Erythroblast (primary cell): ENCODE results near the gene ELAC1.

Experiments
- DNase-seq, 2 experiments: peaks; one replicate each; lab custom pipeline; 2025; lab: John Stamatoyannopoulos, UW
- GATA1 ChIP-seq: IDR thresholded peaks from 2 replicates; pipeline ENCODE4 v1.6.1; 2011; ENCODE audit warnings: low read depth, mild to moderate bottlenecking, control low read depth, low read length, moderate library complexity
- POLR2A ChIP-seq: IDR thresholded peaks from 2 replicates; pipeline ENCODE4 v1.6.1; 2011; ENCODE audit warnings: mild to moderate bottlenecking, low read length

The ELAC1 gene

GRCh38 chr18:51017140-51017879 is 49.5 kb downstream of the ELAC1 start:
- no peak for DNase-seq
- TF ChIP-seq POLR2A, result no peak
- no peak for TF ChIP-seq GATA1

GRCh38 chr18:51020536-51020935 is 52.7 kb downstream of the ELAC1 start:
- TF ChIP-seq GATA1 (no peak), POLR2A (no peak)
- no peak for DNase-seq

- no peak for DNase-seq
- TF ChIP-seq POLR2A (no peak), GATA1 (no peak)
Observed at GRCh38 chr18:51021226-51021965, 53.6 kb downstream of the ELAC1 start.

DNA sequence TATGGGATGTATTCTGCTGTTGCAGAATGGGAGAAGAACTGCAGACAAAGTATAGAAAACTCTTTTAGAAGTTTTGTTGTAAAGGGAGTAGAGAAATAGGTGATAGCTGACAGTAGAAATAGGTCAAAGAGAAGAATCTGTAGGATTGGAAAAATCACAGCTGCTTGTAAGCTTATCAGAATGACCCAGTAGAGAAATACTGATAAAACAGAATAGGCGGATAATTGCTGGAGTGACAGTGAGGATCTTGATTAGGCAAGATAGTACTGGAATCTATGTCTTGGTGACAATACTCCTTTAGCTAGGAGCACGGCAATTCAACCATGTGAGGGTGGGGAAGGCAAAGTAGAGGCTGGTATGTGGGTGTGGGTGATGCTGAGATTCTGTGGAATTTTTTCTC is 57.7 kb downstream of the ELAC1 start:
- no peak for TF ChIP-seq GATA1
- no peak for TF ChIP-seq POLR2A
- peak in 1 of 2 experiments; percentile 42 for DNase-seq

DNA sequence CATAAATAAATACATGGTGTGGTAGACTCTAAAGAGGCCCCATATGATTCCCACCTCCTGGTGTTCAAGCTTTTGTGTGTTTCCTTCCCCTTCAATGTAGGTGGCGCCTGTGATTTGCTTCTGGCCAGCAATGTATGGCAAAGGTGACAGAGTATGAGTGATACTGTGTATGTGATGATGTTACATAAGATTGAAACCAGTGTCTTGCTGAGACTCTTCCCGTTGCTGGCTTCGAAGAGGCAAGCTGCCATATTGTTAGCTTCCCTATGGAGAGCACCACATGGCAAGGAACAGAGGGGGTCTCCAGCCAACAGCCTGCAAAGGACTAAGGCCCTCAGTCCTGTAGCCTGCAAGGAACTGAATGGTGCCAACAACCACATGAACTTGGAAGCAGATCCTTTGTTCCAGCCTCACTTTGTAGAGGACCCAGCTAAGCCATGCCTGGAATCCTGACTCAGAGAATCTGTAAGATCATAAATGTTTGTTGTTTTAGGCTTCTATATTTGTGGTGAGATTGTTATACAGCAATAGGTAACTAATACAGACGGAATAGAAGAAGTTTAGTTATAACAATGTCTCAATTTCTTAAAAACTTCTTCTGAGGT is 60.5 kb downstream of the ELAC1 start:
- peak; percentile 38 to 43 for DNase-seq
- TF ChIP-seq GATA1 (no peak), POLR2A (no peak)

GRCh38 chr18:51029378-51029693 is 61.5 kb downstream of the ELAC1 start:
- DNase-seq, result no peak
- TF ChIP-seq POLR2A, result no peak
- no peak for TF ChIP-seq GATA1

GRCh38 chr18:51029694-51030536 is 62.1 kb downstream of the ELAC1 start, which contains the start of gene SMAD4:
TSS of gene SMAD4 (plus strand) at chr18:51030213. CDS start at chr18:51047047, 16,834 bp downstream.
- DNase-seq, result peak; percentile 98 to 100
- TF ChIP-seq POLR2A (peak; percentile 95), GATA1 (no peak)

DNA sequence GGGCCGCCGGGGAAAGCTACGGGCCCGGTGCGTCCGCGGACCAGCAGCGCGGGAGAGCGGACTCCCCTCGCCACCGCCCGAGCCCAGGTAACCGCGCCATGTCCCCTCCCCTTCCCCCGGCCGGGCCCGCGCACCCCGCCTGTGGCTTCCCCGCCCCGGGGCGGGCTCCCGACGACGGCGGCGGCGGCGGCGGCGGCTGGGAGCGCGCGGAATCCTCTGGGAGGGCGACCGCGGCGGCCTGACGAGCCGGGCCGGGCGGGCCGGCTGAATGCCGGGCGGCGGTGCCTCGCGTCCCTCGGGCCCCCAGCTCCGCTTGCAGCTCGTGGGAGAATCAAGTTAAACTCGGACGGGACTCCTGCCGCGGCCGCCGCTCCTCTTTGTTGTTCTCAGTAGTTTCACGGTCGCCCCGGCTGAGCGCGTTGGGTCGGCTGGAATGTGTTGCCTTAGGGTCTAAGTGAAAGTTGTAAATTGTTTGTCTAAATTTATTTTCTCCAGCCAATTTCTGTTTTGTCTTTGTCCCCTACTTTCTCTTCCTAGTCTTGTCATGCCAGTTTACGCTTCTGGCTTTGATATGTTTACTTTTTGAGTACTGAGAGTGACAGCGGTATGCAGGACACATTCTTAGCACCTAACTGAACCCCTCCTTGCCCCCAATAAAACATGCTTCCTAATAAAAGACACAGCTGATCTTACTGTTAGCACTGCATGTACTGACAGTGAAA is 62.9 kb downstream of the ELAC1 start:
- peak; percentile 82 to 90 for DNase-seq
- TF ChIP-seq POLR2A, result no peak
- no peak for TF ChIP-seq GATA1

DNA sequence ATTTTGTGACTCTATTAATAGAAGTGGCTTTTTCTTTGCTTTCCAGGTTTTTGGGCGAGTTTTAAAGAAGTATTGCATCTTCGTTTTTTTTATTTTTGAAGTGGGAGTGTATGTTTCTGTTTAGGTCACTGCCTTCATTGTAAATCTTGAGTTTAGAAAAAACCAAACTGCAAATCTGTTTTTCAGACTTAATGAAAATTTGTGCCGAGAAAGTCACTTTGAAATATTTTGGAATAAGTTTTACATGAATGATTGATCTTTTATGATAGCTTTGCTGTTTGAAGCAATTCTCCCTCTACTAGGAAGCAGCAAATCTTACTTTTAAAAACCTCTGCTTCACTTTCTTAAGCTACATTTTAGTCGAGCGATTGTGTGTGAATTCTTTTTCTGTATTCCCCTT is 64.4 kb downstream of the ELAC1 start:
- TF ChIP-seq GATA1 (no peak), POLR2A (no peak)
- DNase-seq, result no peak

DNA sequence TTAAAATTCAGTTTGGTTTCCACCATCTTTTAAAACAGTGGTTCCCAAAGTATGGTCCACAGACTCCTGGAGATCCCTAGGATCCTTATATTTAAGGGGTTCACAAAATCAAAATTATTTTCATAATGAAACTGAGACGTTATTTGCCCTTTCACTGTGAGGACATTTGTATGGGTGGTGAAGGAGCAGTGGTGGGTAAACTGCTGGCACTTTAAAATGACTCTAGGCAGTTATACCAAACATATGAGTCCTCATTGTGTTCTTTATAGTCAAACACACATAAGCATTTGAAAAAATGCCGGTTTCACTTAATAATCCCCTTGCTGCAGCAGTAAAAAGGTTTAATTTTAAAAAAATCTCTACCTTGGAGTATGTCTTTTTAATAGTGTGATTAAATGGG is 69.4 kb downstream of the ELAC1 start:
- no peak for DNase-seq
- TF ChIP-seq GATA1 (no peak), POLR2A (no peak)
